Stimulated activated naive CD4-positive, alpha-beta T cell treated with Interleukin-2 at 50 U/mL for 16 hours (primary cell): ENCODE measurements around the gene SCLY.
"Not testable (repeated sequence)": the region's sequence is repeated elsewhere in the genome, so short reads cannot be mapped to it uniquely, and the experiment has no call there.

ENCODE experiments used
- DNase-seq: peaks from one replicate; lab custom pipeline; 2025; lab: John Stamatoyannopoulos, UW

SCLY gene

GRCh38 chr2:238040918-238041317 lies 19.9 kb upstream of the SCLY start:
- DNase-seq, result no peak

GRCh38 chr2:238042090-238042489 lies 18.7 kb upstream of the SCLY start:
- DNase-seq, result no peak

- no peak for DNase-seq
These were observed 17.8 kb upstream of the SCLY start for GRCh38 chr2:238042849-238043584.

- no peak for DNase-seq
These were observed 16.9 kb upstream of the SCLY start for GRCh38 chr2:238043851-238044250.

DNA sequence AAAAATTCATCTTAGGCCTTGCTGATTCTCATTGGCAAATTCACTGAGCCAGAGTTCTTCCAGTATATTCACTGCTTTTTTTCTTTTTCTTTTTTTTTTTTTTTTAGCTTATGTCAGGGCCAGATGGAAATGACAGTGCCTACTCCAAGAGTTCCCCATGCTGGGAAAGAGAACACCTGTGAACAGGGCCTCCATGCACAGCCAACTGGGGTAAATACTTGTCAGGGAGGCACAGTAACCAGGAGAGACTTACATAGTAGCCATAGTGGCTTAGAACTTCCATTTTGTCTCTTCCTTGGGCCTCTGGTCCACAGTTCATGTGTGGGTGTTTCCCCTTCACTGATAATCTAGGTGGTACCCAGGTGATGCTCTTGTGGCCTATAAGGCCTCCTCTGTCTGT lies 15.2 kb upstream of the SCLY start:
- DNase-seq, result no peak

- DNase-seq, result no peak
These were observed 14.0 kb upstream of the SCLY start for GRCh38 chr2:238046725-238047270.

- DNase-seq, result no peak
These were observed 7.5 kb upstream of the SCLY start for GRCh38 chr2:238053191-238053776.

GRCh38 chr2:238055841-238056240 lies 5.0 kb upstream of the SCLY start:
- DNase-seq, result no peak

GRCh38 chr2:238057696-238058575 lies 2.9 kb upstream of the SCLY start:
- DNase-seq, result not testable (repeated sequence)

DNA sequence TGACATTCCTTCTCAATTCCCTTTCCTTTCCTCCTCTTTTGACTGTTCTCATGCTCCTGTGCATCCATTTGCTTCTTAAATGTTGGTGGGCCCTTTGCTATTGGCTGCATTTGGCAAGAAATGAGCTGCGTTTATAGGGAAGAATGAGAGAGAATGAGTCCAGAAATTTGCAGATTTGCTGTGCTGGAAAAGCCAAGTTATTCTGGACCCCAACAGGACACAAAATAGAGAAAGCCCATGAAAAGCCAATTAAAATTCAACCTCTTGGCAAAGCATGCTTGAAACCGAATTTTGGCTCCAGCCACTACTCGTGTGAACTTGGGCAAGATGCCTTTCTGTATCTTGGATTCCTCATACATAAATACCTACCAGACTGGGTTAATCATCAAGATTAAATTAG lies 1.3 kb upstream of the SCLY start:
- DNase-seq, result no peak

DNA sequence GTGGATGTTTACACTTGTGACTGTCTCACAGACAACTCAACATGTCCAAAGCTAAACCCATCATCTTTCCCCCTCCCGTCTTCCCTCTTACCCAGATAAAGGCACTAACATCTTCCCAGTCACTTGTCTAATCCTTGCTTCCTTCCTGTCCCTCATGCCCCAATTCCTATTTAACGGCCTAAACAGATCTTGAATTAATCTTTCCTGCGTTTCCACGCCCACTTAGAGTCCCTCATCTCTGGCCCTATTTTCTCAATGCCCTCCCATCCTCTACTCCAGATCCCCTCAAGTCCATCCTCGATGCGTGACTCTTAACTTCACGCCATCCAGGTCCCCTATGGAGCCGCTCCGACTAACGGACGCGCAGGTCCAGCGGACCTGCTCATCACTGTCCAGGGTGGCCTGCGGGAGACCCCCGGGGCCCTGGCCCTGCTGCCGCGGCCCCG lies 682 bp upstream of the SCLY start:
- DNase-seq, result no peak

DNA sequence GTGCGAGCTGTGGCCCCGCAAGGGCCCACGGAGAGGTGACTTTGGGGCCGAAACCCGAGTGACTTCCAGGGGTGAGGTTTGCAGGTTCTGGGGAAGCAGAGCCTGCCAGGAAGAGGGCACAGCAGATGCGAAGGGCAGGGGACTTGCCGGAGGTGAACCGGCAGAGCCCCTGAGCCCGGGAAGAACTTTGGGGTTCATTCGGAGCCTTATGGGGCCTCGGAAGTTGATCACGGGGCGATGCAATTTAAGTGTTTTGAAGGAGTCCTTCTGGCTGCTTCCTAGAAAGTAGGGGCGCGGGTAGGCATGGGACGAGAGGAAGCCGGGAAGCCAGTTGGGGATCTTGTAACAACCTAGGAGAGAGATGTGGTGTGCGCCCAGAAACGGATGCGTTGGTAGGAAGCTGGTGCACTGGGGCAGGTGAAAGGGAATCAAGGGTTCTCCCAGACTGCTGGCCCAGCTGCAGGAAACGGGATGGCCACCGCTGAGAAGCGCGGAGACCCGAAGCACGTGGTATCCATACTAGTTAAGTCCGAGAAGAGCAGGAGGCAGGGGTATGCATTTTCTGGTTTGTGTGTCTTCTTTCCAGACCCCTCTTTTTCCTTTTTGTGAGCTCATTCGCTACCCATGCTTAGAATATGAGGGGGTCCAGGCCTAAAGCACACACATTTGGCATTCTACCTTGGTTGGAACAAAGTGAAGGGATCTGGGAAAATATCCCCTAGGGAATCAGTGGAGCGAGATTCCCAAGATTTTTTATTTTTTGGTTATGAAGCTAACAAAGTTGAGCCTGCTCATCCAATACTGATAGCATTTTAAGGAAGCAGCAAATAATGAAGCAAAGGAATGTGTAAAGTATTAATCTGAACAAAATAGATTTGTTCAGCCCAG lies 758 bp downstream of the SCLY start:
- no peak for DNase-seq

- DNase-seq, result no peak
These were observed 2.8 kb downstream of the SCLY start for GRCh38 chr2:238063414-238064189.

- no peak for DNase-seq
These were observed 3.6 kb downstream of the SCLY start for GRCh38 chr2:238064376-238064775.

DNA sequence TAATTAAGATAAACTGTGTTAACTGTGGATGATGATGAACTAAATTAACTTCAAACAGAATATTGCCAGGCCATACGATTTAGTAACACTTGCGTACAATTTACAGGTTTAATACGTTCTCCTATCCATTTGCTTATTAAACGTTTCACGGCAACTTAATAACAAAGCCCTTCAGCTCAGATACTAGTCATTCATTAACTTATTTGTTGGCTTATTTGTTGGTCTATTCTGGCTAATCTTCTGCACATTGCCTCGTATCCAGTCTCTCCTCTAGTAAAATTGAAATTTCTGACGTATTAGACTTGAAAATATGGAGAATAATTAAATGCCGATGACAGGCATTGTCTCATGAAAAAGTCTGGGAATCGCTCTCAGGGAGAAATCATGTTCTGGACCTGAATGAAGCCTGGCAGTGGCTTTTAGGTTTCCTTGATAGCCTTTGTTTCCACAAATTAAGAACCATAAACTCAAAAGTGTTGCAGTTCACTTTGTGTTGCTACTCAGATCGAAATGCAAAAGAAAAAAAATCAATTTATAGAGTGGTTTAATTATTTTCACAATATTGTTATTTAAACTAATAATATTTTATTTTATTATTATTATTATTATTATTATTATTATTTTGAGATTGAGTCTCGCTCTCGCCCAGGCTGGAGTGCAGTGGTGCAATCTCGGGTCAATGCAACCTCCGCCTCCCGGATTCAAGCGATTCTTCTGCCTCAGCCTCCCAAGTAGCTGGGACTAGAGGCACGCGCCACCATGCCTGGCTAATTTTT lies 4.5 kb downstream of the SCLY start:
- DNase-seq, result no peak

GRCh38 chr2:238066218-238066617 lies 5.4 kb downstream of the SCLY start:
- no peak for DNase-seq

DNA sequence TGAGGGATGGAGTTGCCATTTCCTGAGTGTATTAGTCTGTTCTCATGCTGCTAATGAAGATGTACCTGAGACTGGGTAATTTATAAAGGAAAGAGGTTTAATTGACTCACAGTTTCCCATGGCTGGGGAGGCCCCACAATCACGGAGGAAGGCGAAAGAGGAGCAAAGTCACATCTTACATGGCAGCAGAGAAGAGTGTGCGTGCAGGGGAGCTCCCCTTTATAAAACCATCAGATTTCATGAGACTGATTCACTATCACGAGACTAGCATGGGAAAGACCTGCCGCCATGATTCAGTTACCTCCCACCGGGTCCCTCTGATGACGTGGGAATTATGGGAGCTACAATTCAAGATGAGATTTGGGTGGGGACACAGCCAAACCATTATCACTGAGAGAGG lies 5.9 kb downstream of the SCLY start:
- peak; percentile 21 for DNase-seq

- no peak for DNase-seq
These were observed 7.1 kb downstream of the SCLY start for GRCh38 chr2:238067939-238068338.

- no peak for DNase-seq
These were observed 8.4 kb downstream of the SCLY start for GRCh38 chr2:238069021-238069709.
